Heart right ventricle (tissue), 16 donors: ENCODE results near the gene EXD3. TPM values are rescaled to one million over a fixed set of nuclear protein-coding genes. Genes with fewer than 3 reads are reported as not detected.
"Not testable (repeated sequence)": the region's sequence is repeated elsewhere in the genome, so short reads cannot be mapped to it uniquely, and the experiment has no call there.

Experiments
- ATAC-seq, 8 donors: fragments of 200-7000 bp; cut with Tn5 transposase; one replicate each; pipeline ENCODE4 v1.9.1; 2020; ENCODE audit warnings: mild to moderate bottlenecking in 8 of 8, moderate library complexity in 8 of 8, moderate number of reproducible peaks in 1 of 8
- DNase-seq, 2 donors: peaks; one replicate each; pipeline ENCODE4 v3.0.0-alpha.2; 2020
- H3K27ac ChIP-seq, 10 donors: fragments of 200-600 bp; sonication (generic) in 2 of 10; one replicate each; pipeline versions ENCODE4 v1.5.0 to v1.8.0; 2020 to 2022; ENCODE audit warnings: mild to moderate bottlenecking in 3 of 10
- H3K27me3 ChIP-seq, 7 donors: fragments of 200-600 bp; one replicate each; pipeline ENCODE4 v1.8.0; 2021 to 2022; ENCODE audit warnings: mild to moderate bottlenecking in 2 of 7
- H3K36me3 ChIP-seq, 9 donors: fragments of 200-600 bp; sonication (generic) in 1 of 9; one replicate each; pipeline versions ENCODE4 v1.5.0 to v1.8.0; 2020 to 2022; ENCODE audit warnings: mild to moderate bottlenecking in 2 of 9
- H3K4me1 ChIP-seq, 9 donors: fragments of 200-600 bp; sonication (generic) in 1 of 9; one replicate each; pipeline versions ENCODE4 v1.5.0 to v1.8.0; 2020 to 2022; ENCODE audit warnings: mild to moderate bottlenecking in 4 of 9
- H3K4me3 ChIP-seq, 10 donors: fragments of 200-600 bp; sonication (generic) in 2 of 10; one replicate each; pipeline versions ENCODE4 v1.5.0 to v1.8.0; 2020 to 2022; ENCODE audit warnings: mild to moderate bottlenecking in 7 of 10, moderate library complexity in 2 of 10
- H3K9me3 ChIP-seq, 11 donors: fragments of 200-600 bp in 10 of 11; sonication (generic) in 2 of 11; one replicate each; pipeline versions ENCODE4 v1.5.0 to v1.8.0; 2013 to 2022; ENCODE audit warnings: mild to moderate bottlenecking in 2 of 11, control low read depth in 1 of 11, moderate library complexity in 1 of 11
- CTCF ChIP-seq, 9 donors: fragments of 200-600 bp; sonication (generic) in 2 of 9; IDR thresholded peaks; one replicate each; pipeline versions ENCODE4 v1.5.0 to v1.8.0; 2021 to 2022; ENCODE audit warnings: antibody characterized with exemption in 9 of 9, mild to moderate bottlenecking in 5 of 9, moderate library complexity in 1 of 9
- WGBS, 2 donors: extraction: QIAGEN DNeasy Blood & Tissue Kit; methylation state at CpG; one replicate each; pipeline ENCODE4 v1.1.7; 2013; ENCODE audit warnings: inconsistent platforms in 1 of 2; 5-methylcytosine and 5-hydroxymethylcytosine counted together
- intact Hi-C, 10 donors: fragments of 100-400 bp; cut with DNase I; formaldehyde crosslinking; loops; one replicate each; pipeline versions ENCODE4 v1.11.1 to v1.14.2; 2022
- polyA plus RNA-seq, 2 donors: library from polyadenylated mRNA; stranded (reverse); fragments of 200-250 nt; gene quantifications; one replicate each; pipeline ENCODE4 v1.2.3, GENCODE V29; 2013
- total RNA-seq, 10 donors: library from RNA; stranded (reverse); fragmentation: NEBNext Ultra II Directional in 3 of 10; extraction: Animal tissue kit (Norgen Biotek cat#: 25700) in 3 of 10; gene quantifications; one replicate each; pipeline versions ENCODE4 v1.2.1 to v1.2.4, GENCODE V29; 2021 to 2023
- donor health status: Arrhythmogenic right ventricular cardiomyopathy.
- donor health status: ischemic (EF 13 %, LVEDD 7.1; RV severe dilation, severe dysfunction).
- donor health status: healthy with polysubstance abuse.
- donor health status: DM: no; HTN: yes; CAD: no.
- donor health status: DM: no; HTN: no; CAD: no.
- donor health status: ischemic (EF 25% LVEDD 6.9; RV normal size, moderate dysfunction).
- donor health status: ischemic (EF 25% LVEDD 5.7; RV mildly dilated, moderate dysfunction).
- donor health status: healthy.
- donor health status: DM: yes; HTN: yes; CAD: no.
- donor health status: Ischemic cardiomyopathy.
- donor health status: ischemic (EF 35%, LVEDD 5.7; RV mildly dilated, moderate dysfunction).
- donor health status: nonischemic (EF 11% LVEDD 7.7; RV severe dilation, severe dysfunction).
- donor health status: DM: yes; HTN: yes; CAD: no.
- donor health status: PGD.
- donor health status: ischemic (EF 29% LVEDD 5.4; RV normal size, mild dysfunction).
- donor health status: nonischemic (EF 23%, LVEDD 6.1; RV moderate dilation, normal function).

EXD3 gene
- total and polyA plus RNA-seq, 12 donors: 5.8 to 33.0 (median 9.2) TPM

- peaks cover 0 to 14% (median 8%) of the 10 kb centered on the region in 9 donors for H3K36me3 ChIP-seq
- peaks cover 0 to 8% (median 0%) of the 10 kb centered on the region in 9 donors for H3K4me1 ChIP-seq
- WGBS, 2 donors: 78% methylated on average over 7 of the region's 7 CpGs
- DNase-seq: no peak
- intact Hi-C loops: loop anchor here in 1 of 10 donors (10.0 kb wide), 1 partner anchor 52 kb away; no protein-coding TSS in a partner anchor
- H3K4me3 ChIP-seq: no peak overlapping the region
- H3K9me3 ChIP-seq: peaks cover 0 to 31% (median 9%) of the 10 kb centered on the region in 11 donors
- H3K27ac ChIP-seq: no peak overlapping the region
- no peaks in the 10 kb centered on the region for H3K27me3 ChIP-seq
- no peak for TF ChIP-seq CTCF (IDR thresholded peaks at IDR 0.05)
- no peak for ATAC-seq
These were observed 80.5 kb downstream of the EXD3 start for GRCh38 chr9:137342482-137342881.

- Histone ChIP-seq H3K36me3 (peaks cover 0 to 3% (median 0%) of the 10 kb centered on the region in 9 donors), H3K27me3 (no peaks in the 10 kb centered on the region), H3K4me1 (peaks cover 0 to 8% (median 0%) of the 10 kb centered on the region in 9 donors), H3K9me3 (peaks cover 0 to 32% (median 11%) of the 10 kb centered on the region in 11 donors), H3K27ac (no peak overlapping the region), H3K4me3 (no peak overlapping the region)
- DNase-seq: no peak
- no peak for ATAC-seq
- intact Hi-C loops: loop anchor here in 1 of 10 donors (10.0 kb wide), 1 partner anchor 54 kb away; no protein-coding TSS in a partner anchor
- 66 to 74% methylated on average over 5 to 6 of the region's 6 CpGs for WGBS, 2 donors
- TF ChIP-seq CTCF (IDR thresholded peaks at IDR 0.05): no peak
These were observed 81.7 kb downstream of the EXD3 start for GRCh38 chr9:137341227-137341626.

- WGBS, 2 donors: 90 to 91% methylated on average over 12 of the region's 12 CpGs
- ATAC-seq: not testable (repeated sequence)
These were observed 83.0 kb downstream of the EXD3 start for GRCh38 chr9:137339908-137340462.

GRCh38 chr9:137339045-137339907 lies 83.7 kb downstream of the EXD3 start:
- Histone ChIP-seq H3K36me3 (peaks cover 0 to 7% (median 0%) of the 10 kb centered on the region in 9 donors), H3K27me3 (no peaks in the 10 kb centered on the region), H3K4me3 (no peak overlapping the region), H3K9me3 (peaks cover 0 to 35% (median 11%) of the 10 kb centered on the region in 11 donors), H3K27ac (peak overlapping the region in 1 of 10 donors; percentile 21), H3K4me1 (peaks cover 0 to 8% (median 0%) of the 10 kb centered on the region in 9 donors)
- no peak for TF ChIP-seq CTCF (IDR thresholded peaks at IDR 0.05)
- no peak for ATAC-seq
- 75% methylated on average over 7 of the region's 7 CpGs for WGBS, 2 donors
- DNase-seq: no peak
- intact Hi-C loops: no loop called here

More at GRCh38 chr9:137339908-137340462, 83.0 kb downstream of the EXD3 start:
- H3K36me3 ChIP-seq, H3K27me3 ChIP-seq, H3K27ac ChIP-seq, H3K4me3 ChIP-seq, H3K4me1 ChIP-seq, DNase-seq: not testable (repeated sequence)
- H3K9me3 ChIP-seq: peaks cover 0 to 35% (median 11%) of the 10 kb centered on the region in 11 donors
- intact Hi-C loops: loop anchor here in 1 of 10 donors (10.0 kb wide), 1 partner anchor 55 kb away; no protein-coding TSS in a partner anchor
